Esophagus squamous epithelium (tissue), 4 donors: ENCODE results near the gene ALG13.

Source experiments
- CTCF ChIP-seq, 6 experiments: fragments of 450-650 bp in 4 of 6; fragments of 200-600 bp in 2 of 6; sonication (generic) in 2 of 6; IDR thresholded peaks; one replicate each; pipeline ENCODE4 v1.5.1; 2016 to 2019; ENCODE audit warnings: antibody characterized with exemption in 6 of 6, mild to moderate bottlenecking in 4 of 6, moderate library complexity in 4 of 6
- POLR2A ChIP-seq, 4 donors: fragments of 450-650 bp; IDR thresholded peaks; one replicate each; pipeline ENCODE4 v1.6.1; 2017; ENCODE audit warnings: antibody characterized with exemption in 4 of 4, mild to moderate bottlenecking in 4 of 4, moderate library complexity in 3 of 4

GRCh38 chrX:111778591-111778990 lies 97.6 kb downstream of the ALG13 start:
- TF ChIP-seq POLR2A (IDR thresholded peaks at IDR 0.05) (no peak), CTCF (IDR thresholded peaks at IDR 0.05) (no peak)
